Caki2 (cell line): Measurements from ENCODE around the gene SYCP2. TPM values are rescaled to one million over a fixed set of nuclear protein-coding genes. Genes with fewer than 3 reads are reported as not detected.

Experiments used
- DNase-seq: peaks from one replicate; pipeline ENCODE4 v3.0.0-alpha.2; 2015; ENCODE audit warnings: low read depth
- in situ Hi-C: cut with HindIII; loops from 2 replicates; pipeline ENCODE4 v1.10.0; 2016; ENCODE audit warnings: low sequenced_read_pairs, low pct_unique_long_range_greater_than_20kb, mixed read lengths
- total RNA-seq: library from RNA; depleted of rRNA; stranded (reverse); fragments of >200 nt; shearing (Covaris generic); gene quantifications from 2 replicates; pipeline ENCODE4 v1.2.3, GENCODE V29; 2014; ENCODE audit warnings: low replicate concordance; rRNA removed

Gene SYCP2
- total RNA-seq, 1 experiment from 2014 or later, result 23.6 TPM

DNA sequence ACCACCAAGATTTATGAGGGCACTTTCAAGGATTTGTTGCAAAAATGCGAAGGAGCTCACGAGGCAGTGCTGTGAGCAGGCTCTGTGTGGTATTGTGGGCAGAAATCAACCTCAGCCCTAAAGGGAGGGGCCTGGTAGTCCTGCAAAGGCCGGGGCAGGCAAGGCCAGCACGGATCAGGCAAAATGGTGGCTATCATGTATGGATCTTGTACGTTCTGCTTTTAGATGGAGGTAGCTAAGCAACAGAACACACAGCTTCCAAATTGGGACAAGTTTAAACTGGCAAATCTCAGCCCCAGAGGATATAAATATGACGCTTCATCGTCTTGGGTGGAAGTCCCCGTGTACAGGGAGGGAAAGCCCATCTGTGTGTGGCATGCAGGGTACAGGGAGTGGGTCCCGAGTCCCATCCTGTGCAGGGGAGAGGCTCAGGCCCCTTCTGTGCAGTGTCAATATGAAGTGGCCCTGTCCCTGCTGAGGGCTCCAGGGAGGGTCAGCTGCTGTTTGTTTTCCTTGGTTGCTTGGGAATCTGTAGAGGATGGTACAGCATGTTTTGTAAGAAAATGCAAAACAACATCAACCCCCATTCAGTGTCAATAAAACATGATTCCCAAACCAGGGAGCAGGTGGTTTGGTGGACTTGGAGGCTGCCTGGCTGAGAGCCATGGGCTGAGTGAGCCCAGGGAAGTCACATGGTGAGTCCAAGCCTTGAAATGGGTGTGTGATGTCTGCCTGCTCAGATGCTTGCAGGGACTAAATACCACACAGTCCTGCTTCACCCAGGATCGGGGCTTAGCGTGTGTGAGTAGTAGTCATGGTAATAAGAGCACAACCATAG lies 113.0 kb downstream of the SYCP2 start:
- no peak for DNase-seq
- in situ Hi-C loops, result no loop called here

DNA sequence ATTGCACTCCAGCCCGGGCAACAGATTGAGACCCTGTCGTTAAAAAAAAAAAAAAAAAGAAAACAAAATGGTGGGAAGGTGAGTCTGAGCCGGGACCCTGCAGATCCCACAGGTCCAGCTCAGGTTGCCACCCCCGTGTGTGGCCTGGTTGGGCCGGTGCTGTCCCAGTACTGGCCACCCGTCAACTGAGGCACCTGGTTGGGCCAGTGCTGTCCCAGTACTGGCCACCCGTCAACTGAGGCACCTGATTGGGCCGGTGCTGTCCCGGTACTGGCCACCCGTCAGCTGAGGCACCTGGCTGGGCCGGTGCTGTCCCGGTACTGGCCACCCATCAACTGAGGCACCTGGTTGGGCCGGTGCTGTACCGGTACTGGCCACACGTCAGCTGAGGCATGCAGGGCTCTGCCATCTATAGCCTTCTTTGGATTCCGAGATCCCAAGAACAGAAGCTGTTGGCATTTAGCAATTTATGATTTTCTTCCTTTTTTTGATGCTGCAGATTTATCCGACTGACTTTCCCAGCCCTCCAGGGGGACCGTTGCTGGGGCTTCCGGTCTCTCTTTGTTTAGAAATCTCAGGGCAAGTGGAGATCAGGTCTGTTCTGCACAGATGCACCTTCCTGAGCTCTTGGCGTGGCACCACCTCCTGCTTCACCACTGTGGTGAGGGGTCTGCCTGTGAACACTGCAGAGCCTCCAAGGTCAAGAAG lies 113.8 kb downstream of the SYCP2 start:
- in situ Hi-C loops, result no loop called here

DNA sequence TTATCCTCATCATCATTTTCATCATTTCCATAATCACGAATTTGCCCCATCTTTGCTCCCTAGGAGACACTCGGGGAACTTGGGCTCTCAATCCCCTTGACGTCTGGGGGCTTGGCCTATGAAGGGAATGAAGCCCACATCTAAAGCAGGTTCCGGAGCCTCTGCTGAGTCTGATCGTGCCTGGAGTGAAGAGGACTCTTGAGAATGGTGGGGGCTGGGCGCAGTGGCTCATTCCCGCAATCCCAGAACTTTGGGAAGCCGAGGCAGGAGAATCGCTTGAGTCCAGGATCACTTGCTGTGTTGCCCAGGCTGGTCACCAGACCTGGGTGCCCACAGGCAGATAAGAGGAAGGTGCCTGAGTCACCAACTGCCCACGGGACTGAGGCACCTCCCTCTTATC lies 114.5 kb downstream of the SYCP2 start:
- in situ Hi-C loops, result no loop called here

More for the DNA sequence above, 113.8 kb downstream of the SYCP2 start:
- no peak for DNase-seq

DNA sequence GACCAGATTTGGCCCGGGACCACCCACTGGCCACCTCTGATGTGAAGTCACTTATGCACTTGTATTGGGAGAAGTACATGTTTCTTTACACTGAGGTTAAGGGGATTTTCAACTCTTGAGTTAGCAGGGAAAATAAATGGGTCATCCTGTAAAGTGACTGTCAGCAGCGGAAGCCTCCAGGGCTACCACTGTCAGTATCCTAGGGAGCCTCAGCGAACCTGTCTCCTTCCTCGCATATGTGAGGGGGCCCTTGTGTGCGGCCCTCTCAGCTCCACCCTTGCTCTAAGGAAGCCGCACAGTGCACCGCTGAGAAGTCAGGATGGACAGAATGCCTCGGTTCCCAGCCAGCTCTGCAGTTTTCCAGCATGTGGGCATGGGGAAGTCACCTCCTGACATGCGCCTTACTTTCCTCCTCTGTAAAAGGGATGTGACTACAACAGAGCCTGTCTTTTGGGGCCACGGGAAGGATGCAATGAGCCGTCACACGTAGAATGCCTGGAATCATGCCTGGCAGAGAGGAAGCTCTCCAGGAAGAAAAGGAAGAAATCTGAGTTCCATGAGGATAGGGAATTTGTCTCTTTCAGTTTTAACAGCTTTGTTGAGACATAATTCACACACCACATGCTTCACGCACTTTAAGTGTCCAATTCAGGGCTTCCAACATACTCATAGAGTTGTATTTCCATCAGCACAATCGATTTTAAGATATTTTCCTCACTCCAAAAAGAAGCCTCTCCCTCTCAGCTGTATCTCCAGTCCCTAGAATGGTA lies 115.4 kb downstream of the SYCP2 start:
- in situ Hi-C loops, result no loop called here

More for the DNA sequence above, 114.5 kb downstream of the SYCP2 start:
- no peak for DNase-seq

DNA sequence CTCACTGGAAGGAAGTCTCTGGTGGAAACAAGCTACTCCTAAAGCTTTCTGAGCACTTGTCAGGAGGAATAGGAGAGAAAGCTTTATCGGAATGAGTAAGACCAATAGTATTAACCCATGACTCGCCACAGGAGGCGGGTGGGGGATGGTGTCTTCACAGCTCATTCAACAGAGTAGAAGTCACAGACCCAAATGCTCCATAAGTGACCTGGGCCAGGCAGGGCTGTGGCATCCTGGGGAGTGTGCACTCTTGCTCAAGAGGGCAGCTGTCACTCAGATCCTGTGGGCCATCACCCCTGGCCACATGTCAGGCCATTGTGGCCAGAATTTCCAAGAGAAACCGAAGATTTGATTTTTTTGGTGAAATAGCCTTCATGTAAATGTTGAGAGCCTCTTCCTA lies 116.0 kb downstream of the SYCP2 start:
- in situ Hi-C loops, result no loop called here

More for the DNA sequence above, 115.4 kb downstream of the SYCP2 start:
- no peak for DNase-seq

DNA sequence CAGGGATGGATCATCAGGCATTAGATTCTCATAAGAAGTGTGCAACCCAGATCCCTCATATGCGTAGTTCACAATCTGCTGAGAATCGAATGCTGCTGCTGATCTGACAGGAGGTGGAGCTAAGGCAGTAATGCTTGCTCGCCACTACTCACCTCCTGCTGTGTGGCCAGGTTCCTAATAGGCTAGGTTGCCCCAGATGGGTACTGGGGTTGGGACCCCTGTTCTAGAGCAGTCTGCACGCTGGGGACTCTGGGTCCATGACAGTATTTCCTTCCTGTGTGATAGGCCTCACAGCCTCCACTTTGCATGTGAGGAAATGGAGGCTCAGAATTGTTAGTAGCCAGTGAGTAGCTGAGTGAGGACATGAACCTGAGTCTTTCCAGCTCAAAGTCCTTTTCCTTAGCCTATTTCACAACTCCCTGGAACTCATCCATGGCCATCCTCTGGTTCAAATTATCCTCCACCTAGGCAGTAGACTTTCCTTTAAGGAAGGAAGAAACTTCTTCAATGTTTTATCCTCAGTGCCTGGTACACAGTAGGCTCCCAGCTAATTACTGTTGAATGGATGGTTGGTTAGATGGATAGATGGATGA lies 117.2 kb downstream of the SYCP2 start:
- DNase-seq, result no peak
- in situ Hi-C loops, result no loop called here

More for the DNA sequence above, 116.0 kb downstream of the SYCP2 start:
- DNase-seq, result no peak

DNA sequence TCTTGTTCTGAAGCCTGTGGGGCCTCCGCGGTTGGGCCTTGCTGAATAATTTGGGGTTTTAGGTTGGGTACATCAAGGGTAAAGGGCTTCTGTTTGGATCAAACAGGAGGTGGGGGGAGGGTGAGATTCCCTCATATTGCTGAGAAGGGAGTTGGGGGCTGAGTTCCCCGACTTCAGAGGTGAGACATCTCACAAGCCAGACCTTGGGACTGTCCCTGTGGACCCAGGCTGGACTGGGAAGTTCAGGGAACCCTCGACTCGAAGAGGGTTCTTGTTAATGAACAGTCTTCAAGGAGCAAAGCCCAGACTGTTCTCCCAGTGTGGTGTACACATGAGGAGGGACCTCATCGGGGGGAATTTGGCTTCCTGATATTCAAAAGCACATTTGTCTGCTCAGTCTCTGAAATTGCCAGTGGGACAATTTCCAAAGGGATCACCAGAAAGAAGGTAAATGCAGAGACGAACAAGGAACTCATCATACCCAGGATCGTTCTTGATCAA lies 118.5 kb downstream of the SYCP2 start:
- in situ Hi-C loops, result no loop called here

DNA sequence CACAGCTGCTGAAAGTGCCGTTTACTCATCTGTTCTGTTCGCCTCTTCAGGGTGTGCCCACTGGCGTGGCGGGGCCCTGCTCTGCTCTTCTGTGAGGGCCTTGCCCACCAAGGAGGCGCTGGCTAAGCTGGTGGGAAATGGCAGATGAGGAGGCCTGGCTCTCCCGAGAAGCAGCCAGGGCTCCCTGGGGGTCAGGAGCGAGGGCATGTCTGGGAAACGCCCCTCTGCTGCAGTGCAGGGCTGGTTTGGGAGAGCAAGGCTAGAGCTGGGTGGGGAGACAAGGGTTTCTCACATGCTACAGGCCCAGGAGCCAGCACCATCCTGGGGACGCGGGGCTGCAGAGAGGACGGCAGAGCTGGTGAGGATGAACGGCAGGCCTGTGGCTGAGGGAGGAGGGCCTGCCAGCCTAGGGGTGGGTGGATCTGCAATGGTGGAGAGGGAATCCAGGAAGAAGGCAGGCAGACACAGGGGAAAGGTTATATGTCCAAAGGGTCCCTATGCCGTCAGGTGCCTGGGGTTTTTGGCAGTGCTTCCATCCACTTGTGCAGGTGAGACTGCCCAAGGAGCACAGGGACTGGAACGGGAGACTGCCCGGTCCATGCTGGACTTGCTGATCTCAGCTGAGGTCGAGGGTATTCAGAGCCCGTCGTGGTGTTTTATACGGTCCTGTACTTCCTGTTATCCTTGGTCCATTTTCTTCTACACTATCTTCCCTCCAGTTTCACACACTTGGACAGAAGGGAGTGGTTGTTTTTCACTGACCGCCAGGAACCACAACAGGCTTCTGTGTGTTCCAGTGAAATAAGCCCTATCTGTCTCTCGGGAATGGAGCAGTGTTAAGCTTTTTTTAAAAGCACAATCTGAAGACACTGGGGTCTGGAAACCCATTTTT lies 119.2 kb downstream of the SYCP2 start:
- no peak for DNase-seq
- in situ Hi-C loops, result no loop called here

More for the DNA sequence above, 118.5 kb downstream of the SYCP2 start:
- no peak for DNase-seq

Other genes starting within 250 kb of the SYCP2 start
- gene PPP1R3D, start 6.7 kb upstream of the SYCP2 start, total RNA-seq, result 12.1 and 12.7 TPM in 2 replicates
- 10.4 and 11.8 TPM in 2 replicates for gene FAM217B, start 6.8 kb upstream of the SYCP2 start, total RNA-seq
- 0.44 and 0.55 TPM in 2 replicates for gene CDH26, start 24.8 kb upstream of the SYCP2 start, total RNA-seq